ENCODE measurements around the gene RAB30. TPM values are rescaled to one million over a fixed set of nuclear protein-coding genes. Genes with fewer than 3 reads are reported as not detected.

The RAB30 gene
- total and polyA plus RNA-seq, 12 donors, result 2.5 to 29.4 (median 21.7) TPM

DNA sequence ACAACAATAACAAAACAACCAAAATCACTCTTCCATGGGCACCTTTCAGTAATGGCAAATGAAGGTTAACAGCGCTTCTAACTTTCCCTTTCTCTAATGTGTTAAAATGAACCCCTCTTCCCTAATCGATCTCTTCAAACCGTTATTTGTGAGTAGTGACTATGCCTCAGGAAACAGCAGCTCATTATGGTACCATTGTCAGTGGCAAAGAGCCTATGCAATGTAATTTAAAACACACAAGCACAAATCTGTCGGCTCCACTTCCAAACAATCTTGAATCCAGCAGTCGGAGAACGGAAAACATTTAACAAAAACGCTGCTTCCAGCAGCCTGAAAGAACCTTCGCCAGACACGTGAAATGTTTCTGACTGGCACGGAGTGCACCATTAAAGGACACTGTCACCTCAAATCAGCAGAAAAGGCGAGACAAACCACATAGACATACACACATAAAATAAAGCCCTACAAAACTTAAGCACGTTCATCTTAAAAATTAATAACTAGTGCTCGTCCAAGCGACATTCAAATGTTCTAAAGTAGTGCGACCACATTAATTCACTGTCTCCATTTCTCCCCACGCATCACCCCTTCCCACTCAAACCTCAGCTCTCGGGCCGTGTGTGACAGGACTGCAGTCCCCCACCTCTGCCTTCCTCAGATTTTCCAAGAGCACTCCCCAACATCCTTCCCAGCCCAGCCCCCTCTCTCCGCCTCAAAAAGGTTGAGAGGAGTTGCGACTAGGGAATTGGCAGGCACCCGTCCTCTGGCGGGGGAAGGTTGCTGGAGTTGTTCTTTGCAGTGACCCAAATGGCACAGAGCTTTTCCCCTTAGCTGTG, 748 bp downstream of the RAB30 start:
- 0% methylated on average over 22 of the region's 22 CpGs for WGBS, 2 donors
- peak; percentile 8 to 55 (median 30) for ATAC-seq
- peaks cover 2 to 70% (median 49%) of the 10 kb centered on the region in 9 donors for H3K4me1 ChIP-seq

DNA sequence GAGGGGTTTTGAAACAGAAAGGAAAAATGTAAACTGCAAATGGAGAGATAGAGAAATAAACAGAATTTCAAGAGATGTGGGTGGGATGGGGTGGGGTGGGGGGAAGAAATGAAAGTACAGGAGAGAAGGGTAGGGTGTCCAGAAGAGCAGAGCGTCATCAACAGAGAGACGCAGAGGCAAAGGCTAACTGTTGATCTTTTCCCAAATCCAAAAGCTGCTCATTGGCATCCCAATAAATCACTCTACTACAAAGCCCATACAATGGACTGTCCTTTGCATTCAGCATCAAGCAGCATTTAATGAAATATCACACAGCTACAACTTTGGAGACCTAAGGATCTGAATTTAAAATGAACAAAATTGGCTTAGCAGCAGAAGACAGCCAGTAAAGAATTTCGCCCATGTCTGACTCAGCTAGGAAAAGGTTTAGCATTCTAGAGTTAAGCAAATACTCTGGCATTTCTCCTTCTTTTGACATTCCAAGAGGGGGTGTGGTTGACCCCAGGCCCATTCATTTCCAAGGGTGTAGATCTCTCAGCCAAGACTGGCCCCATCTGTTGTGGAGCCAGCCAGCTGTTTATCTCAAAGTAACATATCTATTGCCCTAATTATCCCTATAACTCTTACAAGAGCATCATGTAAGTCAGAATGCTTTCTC, 1.5 kb downstream of the RAB30 start:
- Histone ChIP-seq H3K27me3 (peaks cover 0 to 12% (median 0%) of the 10 kb centered on the region in 7 donors), H3K4me1 (peaks cover 2 to 74% (median 51%) of the 10 kb centered on the region in 9 donors), H3K27ac (peak overlapping the region in 9 of 10 donors; percentile 83 to 95 (median 93)), H3K9me3 (no peaks in the 10 kb centered on the region), H3K36me3 (peaks cover 0 to 19% (median under 1%) of the 10 kb centered on the region in 9 donors), H3K4me3 (peak overlapping the region; percentile 60 to 89 (median 71))
- 50 to 54% methylated on average over 3 of the region's 3 CpGs for WGBS, 2 donors
- intact Hi-C loops (cut with DNase I), result loop anchor here in 9 of 10 donors (2.0 to 10.0 kb wide), 14 partner anchors 35 to 215 kb away; partner anchors contain the start of genes DDIAS (in 6 of the 9), PRCP (in 6 of the 9), PCF11 (in 5 of the 9) and ANKRD42 (in 2 of the 9)
- TF ChIP-seq, protein P1, sequence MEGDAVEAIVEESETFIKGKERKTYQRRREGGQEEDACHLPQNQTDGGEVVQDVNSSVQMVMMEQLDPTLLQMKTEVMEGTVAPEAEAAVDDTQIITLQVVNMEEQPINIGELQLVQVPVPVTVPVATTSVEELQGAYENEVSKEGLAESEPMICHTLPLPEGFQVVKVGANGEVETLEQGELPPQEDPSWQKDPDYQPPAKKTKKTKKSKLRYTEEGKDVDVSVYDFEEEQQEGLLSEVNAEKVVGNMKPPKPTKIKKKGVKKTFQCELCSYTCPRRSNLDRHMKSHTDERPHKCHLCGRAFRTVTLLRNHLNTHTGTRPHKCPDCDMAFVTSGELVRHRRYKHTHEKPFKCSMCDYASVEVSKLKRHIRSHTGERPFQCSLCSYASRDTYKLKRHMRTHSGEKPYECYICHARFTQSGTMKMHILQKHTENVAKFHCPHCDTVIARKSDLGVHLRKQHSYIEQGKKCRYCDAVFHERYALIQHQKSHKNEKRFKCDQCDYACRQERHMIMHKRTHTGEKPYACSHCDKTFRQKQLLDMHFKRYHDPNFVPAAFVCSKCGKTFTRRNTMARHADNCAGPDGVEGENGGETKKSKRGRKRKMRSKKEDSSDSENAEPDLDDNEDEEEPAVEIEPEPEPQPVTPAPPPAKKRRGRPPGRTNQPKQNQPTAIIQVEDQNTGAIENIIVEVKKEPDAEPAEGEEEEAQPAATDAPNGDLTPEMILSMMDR (IDR thresholded peaks at IDR 0.05), result no peak
- ATAC-seq, result peak in 1 of 8 donors; percentile 4
- DNase-seq, result no peak

More for the DNA sequence above, 748 bp downstream of the RAB30 start:
- peak overlapping the region; percentile 60 to 89 (median 71) for H3K4me3 ChIP-seq
- H3K27me3 ChIP-seq, result peaks cover 0 to 12% (median 0%) of the 10 kb centered on the region in 7 donors
- intact Hi-C loops (cut with DNase I), result loop anchor here in 9 of 10 donors (1.0 to 10.0 kb wide), 15 partner anchors 36 to 214 kb away; partner anchors contain the start of genes DDIAS (in 6 of the 9), PRCP (in 6 of the 9), PCF11 (in 5 of the 9) and ANKRD42 (in 2 of the 9)
- TF ChIP-seq, protein P1 (IDR thresholded peaks at IDR 0.05), result no peak
- no peaks in the 10 kb centered on the region for H3K9me3 ChIP-seq
- H3K27ac ChIP-seq, result peak overlapping the region; percentile 71 to 95 (median 92)
- H3K36me3 ChIP-seq, result peaks cover 0 to 26% (median 3%) of the 10 kb centered on the region in 9 donors
- DNase-seq, result peak; percentile 42 to 66

DNA sequence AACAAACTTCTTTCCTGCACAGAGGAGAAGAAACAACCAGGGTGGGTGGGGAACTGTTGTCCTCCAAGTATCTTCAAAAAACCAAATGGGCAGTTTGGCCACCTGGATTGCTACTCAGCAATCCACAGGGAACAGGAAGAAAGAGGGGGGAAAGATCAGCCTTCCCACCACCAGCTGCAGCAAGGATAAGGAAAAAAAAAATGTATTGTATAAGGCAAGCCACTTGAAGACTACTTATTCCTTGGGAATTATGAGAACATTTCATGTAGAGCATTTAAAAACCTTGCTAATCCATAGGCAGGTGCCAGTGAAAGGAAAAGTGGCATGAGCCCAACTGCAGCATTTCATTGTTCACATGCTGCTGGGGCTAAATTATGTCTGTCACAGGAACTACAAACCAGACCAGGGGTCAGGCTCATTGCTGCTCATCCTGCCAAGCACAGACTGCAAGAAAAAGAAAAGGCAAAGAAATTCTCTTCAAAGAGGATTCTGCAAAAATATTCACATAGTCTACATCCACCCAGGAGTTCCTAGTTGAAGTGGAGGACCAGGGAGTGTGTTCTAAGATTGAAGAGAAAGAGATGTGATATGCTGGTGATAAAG, 2.2 kb downstream of the RAB30 start:
- intact Hi-C loops (cut with DNase I), result loop anchor here in 9 of 10 donors (2.0 to 10.0 kb wide), 14 partner anchors 35 to 215 kb away; partner anchors contain the start of genes DDIAS (in 6 of the 9), PRCP (in 6 of the 9), PCF11 (in 5 of the 9) and ANKRD42 (in 2 of the 9)
- no peaks in the 10 kb centered on the region for H3K9me3 ChIP-seq
- peak overlapping the region in 9 of 10 donors; percentile 83 to 95 (median 93) for H3K27ac ChIP-seq
- peak overlapping the region in 7 of 10 donors; percentile 68 to 89 (median 75) for H3K4me3 ChIP-seq
- DNase-seq (no peak), ATAC-seq (no peak)
- peaks cover 0 to 12% (median 0%) of the 10 kb centered on the region in 9 donors for H3K36me3 ChIP-seq
- TF ChIP-seq, protein P1 (IDR thresholded peaks at IDR 0.05), result no peak
- H3K27me3 ChIP-seq, result peaks cover 0 to 12% (median 0%) of the 10 kb centered on the region in 7 donors
- H3K4me1 ChIP-seq, result peaks cover 2 to 75% (median 50%) of the 10 kb centered on the region in 9 donors

Data from heart right ventricle (tissue), 16 donors.